CD14-positive monocyte (primary cell): Measurements from ENCODE around the gene SLC12A7. TPM values are rescaled to one million over a fixed set of nuclear protein-coding genes. Genes with fewer than 3 reads are reported as not detected.

Experiments
- DNase-seq, 3 donors: peaks; one replicate each; pipeline ENCODE4 v3.0.0-alpha.2; 2011 to 2022
- H2AFZ ChIP-seq: 2 replicates; pipeline ENCODE4 v1.6.0; 2012; ENCODE audit warnings: mild to moderate bottlenecking, low read depth, low read length, inconsistent platforms; ENCODE audit not compliant: insufficient read depth, poor library complexity, severe bottlenecking
- H3K27ac ChIP-seq, 2 donors: 1 replicate in 1 of 2; 2 replicates in 1 of 2; pipeline ENCODE4 v1.5.1; 2012 to 2013; ENCODE audit warnings: low read length in 2 of 2, control low read depth in 1 of 2, inconsistent platforms in 1 of 2, low read depth in 1 of 2, mild to moderate bottlenecking in 1 of 2
- H3K27me3 ChIP-seq, 2 donors: one replicate each; pipeline versions ENCODE4 v1.6.0 to v1.6.1; 2011 to 2013; ENCODE audit warnings: low read length in 2 of 2; ENCODE audit not compliant: control insufficient read depth in 2 of 2, insufficient read depth in 2 of 2
- H3K36me3 ChIP-seq, 2 donors: replicated peaks in 1 of 2; 1 replicate in 1 of 2; 2 replicates in 1 of 2; pipeline versions ENCODE4 v1.5.1 to v1.6.1; 2012 to 2013; ENCODE audit warnings: low read length in 2 of 2, control low read depth in 1 of 2, inconsistent platforms in 1 of 2, mild to moderate bottlenecking in 1 of 2; ENCODE audit not compliant: insufficient read depth in 2 of 2, control insufficient read depth in 1 of 2
- H3K4me1 ChIP-seq, 2 donors: 1 replicate in 1 of 2; 2 replicates in 1 of 2; pipeline versions ENCODE4 v1.5.1 to v1.6.1; 2012 to 2013; ENCODE audit warnings: low read length in 2 of 2, control low read depth in 1 of 2, inconsistent platforms in 1 of 2, mild to moderate bottlenecking in 1 of 2, moderate library complexity in 1 of 2; ENCODE audit not compliant: insufficient read depth in 2 of 2, control insufficient read depth in 1 of 2
- H3K4me2 ChIP-seq: replicated peaks from 2 replicates; pipeline ENCODE3; 2012; ENCODE audit warnings: low read length, moderate library complexity, mild to moderate bottlenecking; ENCODE audit not compliant: poor library complexity, severe bottlenecking; ENCODE audit errors: extremely low read depth
- H3K4me3 ChIP-seq, 3 experiments: fragments of 200-600 bp in 1 of 3; sonication (generic) in 1 of 3; replicated peaks in 1 of 3; 1 replicate in 2 of 3; 2 replicates in 1 of 3; pipeline ENCODE4 v1.5.1; 2011 to 2013; ENCODE audit warnings: low read length in 3 of 3, mild to moderate bottlenecking in 3 of 3, control low read depth in 2 of 3, low read depth in 2 of 3, inconsistent platforms in 1 of 3, moderate library complexity in 1 of 3
- H3K79me2 ChIP-seq: 2 replicates; pipeline ENCODE4 v1.6.0; 2012; ENCODE audit warnings: mild to moderate bottlenecking, control low read depth, inconsistent platforms, low read length, moderate library complexity; ENCODE audit not compliant: insufficient read depth
- H3K9ac ChIP-seq: 2 replicates; pipeline ENCODE4 v1.6.0; 2017; ENCODE audit warnings: low read length, mild to moderate bottlenecking; ENCODE audit not compliant: insufficient read depth, poor library complexity, severe bottlenecking
- H3K9me3 ChIP-seq, 2 donors: replicated peaks in 1 of 2; 1 replicate in 1 of 2; 2 replicates in 1 of 2; pipeline versions ENCODE4 v1.5.1 to v1.6.1; 2012 to 2013; ENCODE audit warnings: low read length in 2 of 2, control low read depth in 1 of 2; ENCODE audit not compliant: control insufficient read depth in 1 of 2, insufficient read depth in 1 of 2
- H4K20me1 ChIP-seq: 2 replicates; pipeline ENCODE4 v1.6.0; 2012; ENCODE audit warnings: mild to moderate bottlenecking, low read length, control low read depth, moderate library complexity; ENCODE audit not compliant: insufficient read depth
- H3K27ac Mint-ChIP-seq, 7 donors: one replicate each; pipeline ENCODE4 v1.8.0; 2020; ENCODE audit warnings: mild to moderate bottlenecking in 7 of 7, mixed read lengths in 7 of 7, moderate library complexity in 6 of 7, inconsistent platforms in 2 of 7
- H3K27me3 Mint-ChIP-seq, 3 donors: one replicate each; pipeline ENCODE4 v1.8.0; 2021 to 2022; ENCODE audit warnings: low read depth in 3 of 3, mild to moderate bottlenecking in 3 of 3, mixed read lengths in 3 of 3, moderate library complexity in 3 of 3, inconsistent platforms in 1 of 3
- H3K36me3 Mint-ChIP-seq, 2 donors: one replicate each; pipeline ENCODE4 v1.8.0; 2020; ENCODE audit warnings: mixed read lengths in 2 of 2, inconsistent platforms in 1 of 2, mild to moderate bottlenecking in 1 of 2
- H3K4me1 Mint-ChIP-seq: one replicate; pipeline ENCODE4 v1.8.0; 2020; ENCODE audit warnings: mild to moderate bottlenecking, mixed read lengths
- H3K4me3 Mint-ChIP-seq, 2 donors: one replicate each; pipeline ENCODE4 v1.8.0; 2020; ENCODE audit warnings: mild to moderate bottlenecking in 2 of 2, mixed read lengths in 2 of 2, moderate library complexity in 1 of 2
- H3K9me3 Mint-ChIP-seq, 7 donors: one replicate each; pipeline ENCODE4 v1.8.0; 2020 to 2022; ENCODE audit warnings: mixed read lengths in 7 of 7, mild to moderate bottlenecking in 6 of 7, moderate library complexity in 6 of 7, inconsistent platforms in 2 of 7
- CTCF ChIP-seq: fragments of 200-600 bp; IDR thresholded peaks from one replicate; pipeline ENCODE4 v1.8.0; 2022; ENCODE audit warnings: antibody characterized with exemption, mild to moderate bottlenecking
- WGBS: methylation state at CpG from one replicate; pipeline ENCODE4 v1.1.5; 2013; ENCODE audit warnings: missing lambda C conversion rate; ENCODE audit not compliant: insufficient coverage; 5-methylcytosine and 5-hydroxymethylcytosine counted together
- intact Hi-C, 2 donors: fragments of 100-400 bp; cut with micrococcal nuclease; formaldehyde crosslinking; loops; one replicate each; pipeline versions ENCODE4 v1.15.0 to v1.15.1; 2023
- polyA plus RNA-seq, 3 donors: library from polyadenylated mRNA; depleted of rRNA in 1 of 3; unstranded in 2 of 3; stranded (reverse) in 1 of 3; fragments of 300-500 nt in 2 of 3; fragments of >200 nt in 1 of 3; fragmentation: Illumina TruSeq in 2 of 3; gene quantifications; 1 replicate in 2 of 3; 2 replicates in 1 of 3; pipeline ENCODE4 v1.2.3, GENCODE V29; 2012 to 2021

SLC12A7 gene
- polyA plus RNA-seq, 3 donors, result 8.2 to 31.2 (median 12.5) TPM

GRCh38 chr5:1079961-1080360 lies 31.9 kb downstream of the SLC12A7 start:
- Mint-ChIP-seq H3K4me1 (no peaks in the 10 kb centered on the region), H3K9me3 (peaks cover 0 to 4% (median 0%) of the 10 kb centered on the region in 7 donors), H3K4me3 (no peak overlapping the region), H3K27ac (no peak overlapping the region), H3K36me3 (peaks cover 42 to 55% of the 10 kb centered on the region in 2 donors), H3K27me3 (peaks cover 0 to 2% (median 0%) of the 10 kb centered on the region in 3 donors)
- Histone ChIP-seq H4K20me1 (peaks cover 6% of the 10 kb centered on the region), H3K4me1 (no peaks in the 10 kb centered on the region), H3K27me3 (no peaks in the 10 kb centered on the region), H3K27ac (no peak overlapping the region), H3K4me2 (no peak overlapping the region), H3K79me2 (no peaks in the 10 kb centered on the region), H2AFZ (no peak overlapping the region), H3K36me3 (peaks cover 32 to 48% of the 10 kb centered on the region in 2 donors), H3K9me3 (no peaks in the 10 kb centered on the region), H3K9ac (no peak overlapping the region), H3K4me3 (no peak overlapping the region)
- no peak for DNase-seq
- 92% methylated on average over 12 of the region's 35 CpGs for WGBS
- intact Hi-C loops, result no loop called here
- TF ChIP-seq CTCF, result no peak

- H3K9me3 Mint-ChIP-seq, result peaks cover 0 to 4% (median 0%) of the 10 kb centered on the region in 7 donors
- H4K20me1 ChIP-seq, result peaks cover 4% of the 10 kb centered on the region
- H3K27ac ChIP-seq, result no peak overlapping the region
- H3K27me3 ChIP-seq, result no peaks in the 10 kb centered on the region
- H3K4me3 ChIP-seq, result no peak overlapping the region
- H3K4me1 ChIP-seq, result no peaks in the 10 kb centered on the region
- no peak overlapping the region for H3K4me2 ChIP-seq
- H3K79me2 ChIP-seq, result no peaks in the 10 kb centered on the region
- peaks cover 31 to 43% of the 10 kb centered on the region in 2 donors for H3K36me3 ChIP-seq
- no peak for DNase-seq
- no peak for TF ChIP-seq CTCF
- H3K4me1 Mint-ChIP-seq, result no peaks in the 10 kb centered on the region
- intact Hi-C loops, result no loop called here
- H2AFZ ChIP-seq, result no peak overlapping the region
- peaks cover 39 to 52% of the 10 kb centered on the region in 2 donors for H3K36me3 Mint-ChIP-seq
- H3K9me3 ChIP-seq, result no peaks in the 10 kb centered on the region
- H3K9ac ChIP-seq, result no peak overlapping the region
- WGBS, result 96% methylated on average over 18 of the region's 18 CpGs
- no peak overlapping the region for H3K4me3 Mint-ChIP-seq
- H3K27ac Mint-ChIP-seq, result no peak overlapping the region
- peaks cover 0 to 2% (median 0%) of the 10 kb centered on the region in 3 donors for H3K27me3 Mint-ChIP-seq
Observed at GRCh38 chr5:1079486-1079885, 32.4 kb downstream of the SLC12A7 start.
